H9 (cell line): ENCODE data around the gene SRGAP1. TPM values are rescaled to one million over a fixed set of nuclear protein-coding genes. Genes with fewer than 3 reads are reported as not detected.

Experiments used
- DNase-seq: peaks from one replicate; pipeline ENCODE4 v3.0.0-alpha.2; 2017
- H2AFZ ChIP-seq: one replicate; pipeline ENCODE4 v1.6.1; 2013; ENCODE audit warnings: mild to moderate bottlenecking, low read length, control low read depth, moderate library complexity
- H2AK5ac ChIP-seq: 2 replicates; pipeline ENCODE4 v1.6.1; 2013; ENCODE audit warnings: low read length, control low read depth, mixed read lengths; ENCODE audit not compliant: insufficient read length
- H2BK120ac ChIP-seq: one replicate; pipeline ENCODE4 v1.6.1; 2013; ENCODE audit warnings: low read depth, mild to moderate bottlenecking, low read length, control low read depth, inconsistent platforms; ENCODE audit not compliant: poor library complexity, severe bottlenecking
- H2BK12ac ChIP-seq: 2 replicates; pipeline ENCODE4 v1.6.1; 2013; ENCODE audit warnings: low read length, control low read depth, mixed read lengths, low read depth; ENCODE audit not compliant: insufficient read length
- H2BK15ac ChIP-seq: 2 replicates; pipeline ENCODE4 v1.6.1; 2013; ENCODE audit warnings: low read depth, low read length, control low read depth
- H2BK20ac ChIP-seq: one replicate; pipeline ENCODE4 v1.6.1; 2013; ENCODE audit warnings: low read depth, mild to moderate bottlenecking, low read length, control low read depth, inconsistent platforms; ENCODE audit not compliant: poor library complexity, severe bottlenecking
- H2BK5ac ChIP-seq: 2 replicates; pipeline ENCODE4 v1.6.1; 2013; ENCODE audit warnings: low read length, control low read depth, mixed read lengths; ENCODE audit not compliant: insufficient read length
- H3K14ac ChIP-seq: 2 replicates; pipeline ENCODE4 v1.6.1; 2013; ENCODE audit warnings: low read length, control low read depth; ENCODE audit not compliant: insufficient read depth
- H3K18ac ChIP-seq: 2 replicates; pipeline ENCODE4 v1.6.1; 2013; ENCODE audit warnings: low read depth, mild to moderate bottlenecking, mixed read lengths, low read length, control low read depth; ENCODE audit not compliant: insufficient read length
- H3K23ac ChIP-seq: 2 replicates; pipeline ENCODE4 v1.6.1; 2013; ENCODE audit warnings: low read length, control low read depth, mixed read lengths, low read depth; ENCODE audit not compliant: insufficient read length
- H3K23me2 ChIP-seq: 2 replicates; pipeline ENCODE4 v1.6.1; 2013; ENCODE audit warnings: low read depth, mild to moderate bottlenecking, mixed read lengths, low read length, control low read depth; ENCODE audit not compliant: insufficient read length, poor library complexity, severe bottlenecking
- H3K27ac ChIP-seq: 2 replicates; pipeline ENCODE4 v1.5.1; 2013; ENCODE audit warnings: low read length, control low read depth, mixed read lengths, low read depth; ENCODE audit not compliant: insufficient read length
- H3K27me3 ChIP-seq: 2 replicates; pipeline ENCODE4 v1.6.1; 2013; ENCODE audit warnings: low read length, control low read depth, inconsistent platforms; ENCODE audit not compliant: insufficient read depth
- H3K4ac ChIP-seq: 2 replicates; pipeline ENCODE4 v1.6.1; 2013; ENCODE audit warnings: low read depth, mild to moderate bottlenecking, control low read depth, inconsistent platforms, low read length, moderate library complexity
- H3K4me1 ChIP-seq: 2 replicates; pipeline ENCODE4 v1.6.1; 2013; ENCODE audit warnings: low read length, control low read depth, inconsistent platforms; ENCODE audit not compliant: insufficient read depth
- H3K4me2 ChIP-seq: 2 replicates; pipeline ENCODE4 v1.6.1; 2013; ENCODE audit warnings: low read length, control low read depth, mixed read lengths; ENCODE audit not compliant: insufficient read length, insufficient read depth
- H3K56ac ChIP-seq: 2 replicates; pipeline ENCODE4 v1.6.1; 2013; ENCODE audit warnings: low read depth, mild to moderate bottlenecking, mixed read lengths, low read length, control low read depth; ENCODE audit not compliant: insufficient read length
- H3K79me1 ChIP-seq: 2 replicates; pipeline ENCODE4 v1.6.1; 2013; ENCODE audit warnings: low read depth, mild to moderate bottlenecking, moderate library complexity, low read length, control low read depth, inconsistent platforms; ENCODE audit not compliant: insufficient read depth, poor library complexity, severe bottlenecking
- H3K79me2 ChIP-seq: 2 replicates; pipeline ENCODE4 v1.6.1; 2013; ENCODE audit warnings: low read length, control low read depth, inconsistent platforms; ENCODE audit not compliant: insufficient read depth
- H3K9ac ChIP-seq: 2 replicates; pipeline ENCODE4 v1.6.1; 2013; ENCODE audit warnings: low read length, control low read depth, mixed read lengths; ENCODE audit not compliant: insufficient read length; ENCODE audit errors: extremely low read depth
- H3K9me3 ChIP-seq: one replicate; pipeline ENCODE4 v1.6.1; 2013; ENCODE audit warnings: low read depth, low read length, inconsistent platforms; ENCODE audit not compliant: control insufficient read depth
- H3T11ph ChIP-seq: one replicate; pipeline ENCODE4 v1.6.1; 2013; ENCODE audit warnings: mild to moderate bottlenecking, low read length, control low read depth, inconsistent platforms
- H4K20me1 ChIP-seq: one replicate; pipeline ENCODE4 v1.6.1; 2013; ENCODE audit not compliant: control insufficient read depth, insufficient read length, insufficient read depth
- H4K5ac ChIP-seq: 2 replicates; pipeline ENCODE4 v1.6.1; 2013; ENCODE audit warnings: low read depth, mild to moderate bottlenecking, mixed read lengths, low read length, control low read depth; ENCODE audit not compliant: insufficient read length
- H4K8ac ChIP-seq: replicated peaks from 2 replicates; pipeline ENCODE4 v1.6.1; 2013; ENCODE audit warnings: low read length, control low read depth, mixed read lengths, low read depth; ENCODE audit not compliant: insufficient read length
- H4K91ac ChIP-seq: 2 replicates; pipeline ENCODE4 v1.6.1; 2013; ENCODE audit warnings: low read depth, mild to moderate bottlenecking, moderate library complexity, mixed read lengths, low read length, control low read depth; ENCODE audit not compliant: insufficient read length
- H3K27ac Mint-ChIP-seq, 3 experiments: 2 replicates in 2 of 3; 3 replicates in 1 of 3; pipeline ENCODE4 v1.8.0; 2020 to 2021; ENCODE audit warnings: mixed read lengths in 3 of 3, mild to moderate bottlenecking in 1 of 3, moderate library complexity in 1 of 3
- H3K27me3 Mint-ChIP-seq: 2 replicates; pipeline ENCODE4 v1.8.0; 2021; ENCODE audit warnings: low read depth, mild to moderate bottlenecking, moderate library complexity, mixed read lengths
- H3K36me3 Mint-ChIP-seq, 3 experiments: 2 replicates in 2 of 3; 3 replicates in 1 of 3; pipeline ENCODE4 v1.8.0; 2020 to 2021; ENCODE audit warnings: low read depth in 3 of 3, mixed read lengths in 3 of 3; ENCODE audit not compliant: insufficient read depth in 1 of 3
- H3K4me1 Mint-ChIP-seq, 2 experiments: 2 replicates each; pipeline ENCODE4 v1.8.0; 2020; ENCODE audit warnings: mixed read lengths in 2 of 2
- H3K4me3 Mint-ChIP-seq, 2 experiments: 2 replicates in 1 of 2; 3 replicates in 1 of 2; pipeline ENCODE4 v1.8.0; 2020 to 2021; ENCODE audit warnings: mild to moderate bottlenecking in 2 of 2, mixed read lengths in 2 of 2, moderate library complexity in 1 of 2
- H3K9me3 Mint-ChIP-seq, 2 experiments: 2 replicates in 1 of 2; 3 replicates in 1 of 2; pipeline ENCODE4 v1.8.0; 2020; ENCODE audit warnings: mild to moderate bottlenecking in 2 of 2, mixed read lengths in 2 of 2, moderate library complexity in 1 of 2
- WGBS: extraction: QIAGEN DNeasy Blood & Tissue Kit; methylation state at CpG from one replicate; pipeline ENCODE4 v1.1.7; 2013; ENCODE audit warnings: missing lambda C conversion rate, low lambda C conversion rate, mixed read lengths; ENCODE audit not compliant: insufficient read length; ENCODE audit errors: extremely low coverage; 5-methylcytosine and 5-hydroxymethylcytosine counted together
- total RNA-seq: library from RNA; stranded (reverse); gene quantifications from 2 replicates; pipeline ENCODE4 v1.2.1, GENCODE V29; 2021
- TF ChIP-seq, protein P1 (sequence below): fragments of 200-600 bp; sonication (generic); conservative IDR thresholded peaks from 3 replicates; pipeline ENCODE4 v1.8.0; 2021; ENCODE audit warnings: antibody characterized with exemption, mild to moderate bottlenecking

SRGAP1 gene
- total RNA-seq, 1 experiment from 2014 or later, result 4.8 TPM

DNA sequence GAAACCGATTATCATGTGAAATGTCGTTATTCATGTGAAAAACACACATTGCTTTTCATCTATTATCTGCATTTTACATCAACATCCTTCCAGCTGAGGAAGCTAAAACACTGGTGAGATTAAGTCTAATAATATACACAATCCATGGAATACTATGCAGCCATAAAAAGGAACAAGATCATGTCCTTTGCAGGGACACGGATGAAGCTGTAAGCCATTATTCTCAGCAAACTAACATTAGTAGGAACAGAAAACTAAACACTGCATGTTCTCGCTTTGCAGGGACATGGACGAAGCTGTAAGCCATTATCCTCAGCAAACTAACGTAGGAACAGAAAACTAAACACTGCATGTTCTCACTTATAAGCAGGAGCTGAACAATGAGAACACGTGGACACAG, 359.3 kb downstream of the SRGAP1 start:
- Histone ChIP-seq H3K23ac (no peak overlapping the region), H3K14ac (no peak overlapping the region), H4K20me1 (no peaks in the 10 kb centered on the region), H2BK5ac (no peak overlapping the region), H2BK15ac (no peak overlapping the region), H2AK5ac (no peak overlapping the region), H3K9me3 (no peaks in the 10 kb centered on the region), H2AFZ (no peak overlapping the region), H3K79me2 (no peaks in the 10 kb centered on the region), H2BK120ac (no peak overlapping the region), H3K27ac (no peak overlapping the region), H3K79me1 (no peaks in the 10 kb centered on the region), H3K27me3 (no peaks in the 10 kb centered on the region), H3K23me2 (no peaks in the 10 kb centered on the region), H3K18ac (no peak overlapping the region), H3K4me1 (no peaks in the 10 kb centered on the region), H4K5ac (no peak overlapping the region), H3K9ac (no peak overlapping the region), H2BK20ac (no peak overlapping the region), H4K91ac (no peak overlapping the region), H3K56ac (no peak overlapping the region), H3T11ph (no peak overlapping the region), H2BK12ac (no peak overlapping the region), H3K4ac (no peak overlapping the region), H3K4me2 (no peak overlapping the region), H4K8ac (no peak overlapping the region)
- TF ChIP-seq, protein P1, sequence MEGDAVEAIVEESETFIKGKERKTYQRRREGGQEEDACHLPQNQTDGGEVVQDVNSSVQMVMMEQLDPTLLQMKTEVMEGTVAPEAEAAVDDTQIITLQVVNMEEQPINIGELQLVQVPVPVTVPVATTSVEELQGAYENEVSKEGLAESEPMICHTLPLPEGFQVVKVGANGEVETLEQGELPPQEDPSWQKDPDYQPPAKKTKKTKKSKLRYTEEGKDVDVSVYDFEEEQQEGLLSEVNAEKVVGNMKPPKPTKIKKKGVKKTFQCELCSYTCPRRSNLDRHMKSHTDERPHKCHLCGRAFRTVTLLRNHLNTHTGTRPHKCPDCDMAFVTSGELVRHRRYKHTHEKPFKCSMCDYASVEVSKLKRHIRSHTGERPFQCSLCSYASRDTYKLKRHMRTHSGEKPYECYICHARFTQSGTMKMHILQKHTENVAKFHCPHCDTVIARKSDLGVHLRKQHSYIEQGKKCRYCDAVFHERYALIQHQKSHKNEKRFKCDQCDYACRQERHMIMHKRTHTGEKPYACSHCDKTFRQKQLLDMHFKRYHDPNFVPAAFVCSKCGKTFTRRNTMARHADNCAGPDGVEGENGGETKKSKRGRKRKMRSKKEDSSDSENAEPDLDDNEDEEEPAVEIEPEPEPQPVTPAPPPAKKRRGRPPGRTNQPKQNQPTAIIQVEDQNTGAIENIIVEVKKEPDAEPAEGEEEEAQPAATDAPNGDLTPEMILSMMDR, result no peak
- H3K4me3 Mint-ChIP-seq, result no peak overlapping the region
- peaks cover 6 to 16% (median 15%) of the 10 kb centered on the region in 3 experiments for H3K36me3 Mint-ChIP-seq
- no peak overlapping the region for H3K27ac Mint-ChIP-seq
- no CpG with 5 or more reads among the region's 7 CpGs for WGBS
- H3K27me3 Mint-ChIP-seq, result no peaks in the 10 kb centered on the region
- peaks cover 2 to 5% of the 10 kb centered on the region in 2 experiments; a peak in 2 of 5 replicates for H3K9me3 Mint-ChIP-seq
- DNase-seq, result no peak
- no peaks in the 10 kb centered on the region for H3K4me1 Mint-ChIP-seq
